ENCODE data around the gene SUV39H1. TPM values are rescaled to one million over a fixed set of nuclear protein-coding genes. Genes with fewer than 3 reads are reported as not detected.

Gene SUV39H1
- total and polyA plus RNA-seq, 11 donors = 1.9 to 6.7 (median 3.6) TPM

DNA sequence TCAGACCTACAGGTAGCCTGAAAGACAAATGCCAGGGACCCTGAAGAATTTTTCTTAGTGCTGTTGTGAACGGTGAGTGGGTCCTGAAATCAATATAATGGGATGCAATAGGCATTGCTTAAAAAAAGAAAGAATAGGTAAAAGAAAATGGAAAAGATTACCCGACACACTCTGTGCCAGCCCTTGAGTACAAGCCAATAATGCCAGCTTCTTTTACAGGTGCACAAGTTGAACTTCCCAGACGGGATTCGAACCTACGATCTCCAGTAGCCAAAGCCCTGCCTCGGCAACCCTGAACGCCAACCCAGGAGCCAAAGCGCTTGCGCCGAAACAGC lies 40.3 kb downstream of the SUV39H1 start:
- peaks cover 0 to 9% (median 2%) of the 10 kb centered on the region in 12 donors for H3K4me1 ChIP-seq
- WGBS, 4 donors = 7 to 59% (median 29%) methylated on average over 6 to 10 of the region's 10 CpGs
- H3K27ac ChIP-seq = peak overlapping the region in 7 of 12 donors; percentile 2 to 86 (median 12)
- DNase-seq (no peak), ATAC-seq (no peak)
- intact Hi-C loops (cut with DNase I) = loop anchor here in 7 of 10 donors (1.0 to 10.0 kb wide), 5 partner anchors 40 to 68 kb away; partner anchors contain the start of genes HDAC6 (in 5 of the 7) and SUV39H1 (in 2 of the 7)
- peak overlapping the region in 8 of 12 donors; percentile 65 to 89 (median 72) for H3K4me3 ChIP-seq
- H3K9me3 ChIP-seq = peaks cover 0 to 2% (median 0%) of the 10 kb centered on the region in 12 donors
- H3K36me3 ChIP-seq = no peaks in the 10 kb centered on the region
- TF ChIP-seq, protein P1, sequence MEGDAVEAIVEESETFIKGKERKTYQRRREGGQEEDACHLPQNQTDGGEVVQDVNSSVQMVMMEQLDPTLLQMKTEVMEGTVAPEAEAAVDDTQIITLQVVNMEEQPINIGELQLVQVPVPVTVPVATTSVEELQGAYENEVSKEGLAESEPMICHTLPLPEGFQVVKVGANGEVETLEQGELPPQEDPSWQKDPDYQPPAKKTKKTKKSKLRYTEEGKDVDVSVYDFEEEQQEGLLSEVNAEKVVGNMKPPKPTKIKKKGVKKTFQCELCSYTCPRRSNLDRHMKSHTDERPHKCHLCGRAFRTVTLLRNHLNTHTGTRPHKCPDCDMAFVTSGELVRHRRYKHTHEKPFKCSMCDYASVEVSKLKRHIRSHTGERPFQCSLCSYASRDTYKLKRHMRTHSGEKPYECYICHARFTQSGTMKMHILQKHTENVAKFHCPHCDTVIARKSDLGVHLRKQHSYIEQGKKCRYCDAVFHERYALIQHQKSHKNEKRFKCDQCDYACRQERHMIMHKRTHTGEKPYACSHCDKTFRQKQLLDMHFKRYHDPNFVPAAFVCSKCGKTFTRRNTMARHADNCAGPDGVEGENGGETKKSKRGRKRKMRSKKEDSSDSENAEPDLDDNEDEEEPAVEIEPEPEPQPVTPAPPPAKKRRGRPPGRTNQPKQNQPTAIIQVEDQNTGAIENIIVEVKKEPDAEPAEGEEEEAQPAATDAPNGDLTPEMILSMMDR (IDR thresholded peaks at IDR 0.05) = no peak
- no peak for TF ChIP-seq POLR2A (IDR thresholded peaks at IDR 0.05)
- H3K27me3 ChIP-seq = no peaks in the 10 kb centered on the region

DNA sequence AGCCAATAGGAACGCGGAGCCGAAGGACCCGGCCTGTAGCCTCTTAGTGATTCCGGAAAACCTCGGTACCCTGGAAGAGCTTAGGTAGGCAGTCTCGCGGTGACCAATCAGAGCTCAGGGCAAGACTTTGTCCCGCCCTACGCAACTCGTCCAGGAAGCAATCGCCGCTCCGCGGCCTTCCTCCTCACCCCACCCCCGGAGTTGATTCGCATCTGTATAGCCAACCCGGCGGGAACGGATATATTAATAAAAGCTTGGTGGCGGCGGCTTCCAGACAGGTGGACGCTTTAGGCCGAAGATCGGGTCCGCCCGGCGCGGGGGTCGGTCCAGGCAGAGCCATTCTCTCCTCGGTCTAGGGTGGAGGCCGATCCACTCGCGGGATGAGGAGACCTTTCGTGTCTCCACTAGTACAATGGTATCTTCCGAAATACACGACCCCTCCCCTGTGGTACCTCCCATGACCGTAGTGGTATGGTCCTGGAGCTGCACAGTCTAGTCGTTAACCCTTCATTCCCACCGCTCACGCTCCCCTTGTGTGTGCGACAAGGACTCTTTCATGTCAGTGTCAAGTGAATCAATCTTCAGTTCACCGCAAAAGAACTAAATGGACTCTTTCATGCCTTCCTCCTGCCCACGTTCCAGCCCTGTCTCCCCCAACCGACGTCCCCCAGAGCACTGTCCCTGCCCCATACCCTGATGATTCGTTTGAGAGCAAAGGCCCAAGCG lies 40.8 kb downstream of the SUV39H1 start:
- peak in 1 of 2 donors; percentile 58 for TF ChIP-seq POLR2A (IDR thresholded peaks at IDR 0.05)
- TF ChIP-seq, protein P1 (IDR thresholded peaks at IDR 0.05) = no peak
- intact Hi-C loops (cut with DNase I) = loop anchor here in 7 of 10 donors (1.0 to 10.0 kb wide), 5 partner anchors 40 to 67 kb away; partner anchors contain the start of genes HDAC6 (in 5 of the 7) and SUV39H1 (in 2 of the 7)
- peaks cover 0 to 6% (median 0%) of the 10 kb centered on the region in 12 donors for H3K9me3 ChIP-seq
- peak overlapping the region; percentile 76 to 94 (median 88) for H3K27ac ChIP-seq
- H3K36me3 ChIP-seq = no peaks in the 10 kb centered on the region
- H3K4me1 ChIP-seq = peaks cover 0 to 9% (median 2%) of the 10 kb centered on the region in 12 donors
- WGBS, 4 donors = 0 to 44% (median 18%) methylated on average over 43 to 48 of the region's 48 CpGs
- DNase-seq (peak; percentile 91 to 95 (median 92)), ATAC-seq (peak; percentile 99 to 100 (median 99))
- peak overlapping the region; percentile 19 to 89 (median 68) for H3K4me3 ChIP-seq
- H3K27me3 ChIP-seq = no peaks in the 10 kb centered on the region

DNA sequence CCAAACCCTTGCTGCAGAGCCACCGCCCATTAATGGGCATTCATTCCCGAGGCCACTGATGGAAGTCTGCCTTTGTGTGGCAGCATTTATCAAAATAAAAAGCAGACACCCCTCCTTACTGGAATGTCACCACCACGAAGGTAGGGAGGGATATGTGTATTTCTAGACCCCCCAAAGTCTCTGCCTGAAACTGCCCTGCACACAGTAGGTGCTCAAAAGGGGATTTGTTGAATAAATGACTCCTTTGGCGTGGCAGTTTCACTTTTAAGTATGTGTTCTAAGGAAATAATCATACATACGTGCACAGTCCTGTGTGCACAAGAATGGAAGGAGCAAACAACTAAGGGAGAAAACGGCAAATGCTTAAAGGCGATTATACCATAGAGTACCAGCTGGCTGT lies 41.4 kb downstream of the SUV39H1 start:
- no peak for ATAC-seq
- WGBS, 4 donors = 45 to 69% (median 53%) methylated on average over 7 of the region's 7 CpGs
- TF ChIP-seq, protein P1 (IDR thresholded peaks at IDR 0.05) = no peak
- TF ChIP-seq POLR2A (IDR thresholded peaks at IDR 0.05) = no peak
- intact Hi-C loops (cut with DNase I) = loop anchor here in 7 of 10 donors (1.0 to 10.0 kb wide), 5 partner anchors 41 to 67 kb away; partner anchors contain the start of genes HDAC6 (in 5 of the 7) and SUV39H1 (in 2 of the 7)
- Histone ChIP-seq H3K4me3 (peak overlapping the region in 11 of 12 donors; percentile 19 to 89 (median 70)), H3K27me3 (no peaks in the 10 kb centered on the region), H3K9me3 (peaks cover 0 to 6% (median 0%) of the 10 kb centered on the region in 12 donors), H3K27ac (peak overlapping the region; percentile 76 to 94 (median 88)), H3K4me1 (peaks cover 0 to 9% (median 2%) of the 10 kb centered on the region in 12 donors), H3K36me3 (no peaks in the 10 kb centered on the region)
- no peak for DNase-seq

DNA sequence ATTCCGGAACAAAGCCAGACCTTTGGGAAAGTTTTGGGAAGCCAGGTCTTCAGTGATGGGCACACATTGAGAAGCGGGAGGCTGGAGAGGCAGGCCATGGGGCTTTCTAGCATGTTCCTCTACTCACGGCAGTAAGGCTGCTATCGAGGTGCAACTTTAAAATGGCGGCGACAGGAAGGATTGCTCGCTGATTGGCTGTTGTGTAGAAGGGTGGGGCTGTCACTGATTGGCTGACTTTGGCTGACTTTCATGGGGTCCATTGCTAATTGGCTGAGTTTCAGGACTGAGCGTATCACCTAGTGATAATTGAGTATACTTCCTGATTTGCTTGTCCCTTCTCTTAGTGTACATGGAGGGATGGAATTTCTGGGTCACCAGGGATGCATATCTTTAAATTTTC lies 45.3 kb downstream of the SUV39H1 start:
- no peaks in the 10 kb centered on the region for H3K36me3 ChIP-seq
- H3K4me1 ChIP-seq = peaks cover 0 to 6% (median under 1%) of the 10 kb centered on the region in 12 donors
- H3K9me3 ChIP-seq = peaks cover 0 to 6% (median 0%) of the 10 kb centered on the region in 12 donors
- DNase-seq = no peak
- no peaks in the 10 kb centered on the region for H3K27me3 ChIP-seq
- WGBS, 4 donors = 91 to 95% (median 93%) methylated on average over 8 of the region's 8 CpGs
- intact Hi-C loops (cut with DNase I) = loop anchor here in 1 of 10 donors (10.0 kb wide), 1 partner anchor 53 kb away; no protein-coding TSS in a partner anchor
- TF ChIP-seq POLR2A (IDR thresholded peaks at IDR 0.05) = no peak
- ATAC-seq = no peak
- H3K4me3 ChIP-seq = no peak overlapping the region
- no peak overlapping the region for H3K27ac ChIP-seq
